ENCODE measurements around the gene CKLF. TPM values are rescaled to one million over a fixed set of nuclear protein-coding genes. Genes with fewer than 3 reads are reported as not detected.
"Not testable (repeated sequence)": the region's sequence is repeated elsewhere in the genome, so short reads cannot be mapped to it uniquely, and the experiment has no call there.

The CKLF gene
- total RNA-seq, 6 donors from 2014 or later = 18.2 to 71.7 (median 47.4) TPM

DNA sequence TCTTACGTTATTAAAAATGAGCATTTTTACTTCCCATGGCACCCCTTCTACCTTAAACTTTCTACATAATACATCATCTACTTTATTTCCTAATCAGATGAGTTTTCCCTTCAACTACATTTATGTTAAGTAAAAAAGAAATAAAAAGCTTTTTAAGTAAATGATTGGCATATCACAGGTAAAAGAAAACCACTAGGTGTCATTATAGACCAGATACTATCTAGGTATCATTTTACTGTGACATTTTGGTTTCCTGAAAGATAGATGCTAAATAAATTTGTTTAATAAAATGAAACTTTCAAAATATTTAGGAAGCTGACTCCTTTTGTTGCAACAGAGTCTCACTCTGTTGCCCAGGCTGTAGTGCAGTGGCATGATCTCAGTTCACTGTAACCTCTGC is 10.0 kb downstream of the CKLF start:
- TF ChIP-seq, protein P1, sequence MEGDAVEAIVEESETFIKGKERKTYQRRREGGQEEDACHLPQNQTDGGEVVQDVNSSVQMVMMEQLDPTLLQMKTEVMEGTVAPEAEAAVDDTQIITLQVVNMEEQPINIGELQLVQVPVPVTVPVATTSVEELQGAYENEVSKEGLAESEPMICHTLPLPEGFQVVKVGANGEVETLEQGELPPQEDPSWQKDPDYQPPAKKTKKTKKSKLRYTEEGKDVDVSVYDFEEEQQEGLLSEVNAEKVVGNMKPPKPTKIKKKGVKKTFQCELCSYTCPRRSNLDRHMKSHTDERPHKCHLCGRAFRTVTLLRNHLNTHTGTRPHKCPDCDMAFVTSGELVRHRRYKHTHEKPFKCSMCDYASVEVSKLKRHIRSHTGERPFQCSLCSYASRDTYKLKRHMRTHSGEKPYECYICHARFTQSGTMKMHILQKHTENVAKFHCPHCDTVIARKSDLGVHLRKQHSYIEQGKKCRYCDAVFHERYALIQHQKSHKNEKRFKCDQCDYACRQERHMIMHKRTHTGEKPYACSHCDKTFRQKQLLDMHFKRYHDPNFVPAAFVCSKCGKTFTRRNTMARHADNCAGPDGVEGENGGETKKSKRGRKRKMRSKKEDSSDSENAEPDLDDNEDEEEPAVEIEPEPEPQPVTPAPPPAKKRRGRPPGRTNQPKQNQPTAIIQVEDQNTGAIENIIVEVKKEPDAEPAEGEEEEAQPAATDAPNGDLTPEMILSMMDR (IDR thresholded peaks at IDR 0.05) = no peak
- no peak for TF ChIP-seq POLR2AphosphoS5 (IDR thresholded peaks at IDR 0.05)
- no peak for TF ChIP-seq POLR2A (IDR thresholded peaks at IDR 0.05)
- no peak for TF ChIP-seq EP300 (IDR thresholded peaks at IDR 0.05)
- H3K27ac ChIP-seq = no peak overlapping the region
- DNase-seq (no peak), ATAC-seq (ENCODE audit: low FRiP score in 2 of 2) (no peak)
- no peaks in the 10 kb centered on the region for H3K27me3 ChIP-seq
- peaks cover 0 to 4% (median 1%) of the 10 kb centered on the region in 4 donors for H3K4me1 ChIP-seq
- H3K4me3 ChIP-seq = no peak overlapping the region
- H3K9me3 ChIP-seq = no peaks in the 10 kb centered on the region
- 73 to 88% methylated on average over 1 of the region's 1 CpG for WGBS, 2 donors
- H3K36me3 ChIP-seq = peaks cover 0 to 80% (median 29%) of the 10 kb centered on the region in 4 donors

DNA sequence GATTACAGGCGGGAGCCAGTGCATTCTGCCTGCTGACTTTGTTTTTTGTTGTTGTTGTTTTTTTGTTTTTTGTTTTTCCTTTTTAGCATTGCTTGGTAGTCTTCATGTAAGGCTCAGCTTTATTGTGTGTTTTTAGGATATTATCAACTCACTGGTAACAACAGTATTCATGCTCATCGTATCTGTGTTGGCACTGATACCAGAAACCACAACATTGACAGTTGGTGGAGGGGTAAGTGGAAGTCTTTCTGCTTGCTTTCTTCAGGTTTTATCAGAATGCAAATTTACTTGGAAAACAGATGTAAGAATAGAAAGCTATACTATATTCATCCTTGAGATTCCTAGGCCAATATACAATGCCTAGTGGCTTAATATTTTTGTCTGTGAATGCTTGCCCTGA is 10.6 kb downstream of the CKLF start:
- DNase-seq = no peak
- peaks cover 0 to 4% (median 1%) of the 10 kb centered on the region in 4 donors for H3K4me1 ChIP-seq
- no peaks in the 10 kb centered on the region for H3K27me3 ChIP-seq
- H3K27ac ChIP-seq = peak overlapping the region in 1 of 4 donors; percentile 3
- no peak for ATAC-seq (ENCODE audit: low FRiP score in 2 of 2)
- 76 to 91% methylated on average over 2 of the region's 2 CpGs for WGBS, 2 donors
- H3K36me3 ChIP-seq = peaks cover 0 to 74% (median 29%) of the 10 kb centered on the region in 4 donors
- H3K4me3 ChIP-seq = no peak overlapping the region
- no peak for TF ChIP-seq EP300 (IDR thresholded peaks at IDR 0.05)
- H3K9me3 ChIP-seq = no peaks in the 10 kb centered on the region

DNA sequence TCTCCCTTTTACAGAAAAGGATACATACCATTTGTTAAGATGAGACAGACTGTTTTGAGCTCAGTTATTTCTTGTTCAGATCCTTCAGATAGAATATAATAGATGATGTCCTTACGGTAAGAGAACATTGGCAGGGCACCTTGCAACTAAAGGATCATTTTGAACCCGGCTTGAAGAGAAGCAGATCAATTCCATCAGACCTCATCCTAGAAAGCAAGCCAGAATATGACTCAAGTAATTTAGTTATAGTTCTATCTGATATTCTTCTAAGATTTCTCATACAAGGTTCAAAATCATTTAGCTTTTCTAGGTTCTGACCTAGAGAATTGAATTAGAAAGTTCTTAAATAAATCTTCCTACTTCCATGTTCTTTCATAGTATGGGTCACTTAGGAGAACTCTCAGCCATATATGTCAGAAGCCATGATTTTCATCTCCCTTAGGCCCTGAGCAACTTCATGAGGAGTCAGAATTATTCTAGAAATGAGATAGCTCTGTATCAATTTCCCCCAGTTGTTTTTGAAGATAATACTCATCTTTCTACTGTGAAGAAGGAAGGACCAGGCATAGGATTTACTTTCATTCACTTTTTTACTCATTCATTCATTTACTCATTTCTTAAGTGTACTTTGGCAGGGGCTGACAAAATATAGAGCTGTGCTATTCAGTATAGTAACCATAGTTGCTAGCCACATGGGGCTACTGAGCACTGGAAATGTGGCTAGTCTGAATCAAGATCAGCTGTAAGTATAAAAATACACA is 11.4 kb downstream of the CKLF start:
- no peak for TF ChIP-seq POLR2AphosphoS5 (IDR thresholded peaks at IDR 0.05)
- TF ChIP-seq POLR2A (IDR thresholded peaks at IDR 0.05) = no peak
- TF ChIP-seq, protein P1 (IDR thresholded peaks at IDR 0.05) = no peak
- TF ChIP-seq EP300 (IDR thresholded peaks at IDR 0.05) = no peak
- DNase-seq (no peak), ATAC-seq (ENCODE audit: low FRiP score in 2 of 2) (no peak)
- Histone ChIP-seq H3K27ac (peak overlapping the region in 1 of 4 donors; percentile 3), H3K4me3 (no peak overlapping the region), H3K9me3 (no peaks in the 10 kb centered on the region), H3K27me3 (no peaks in the 10 kb centered on the region), H3K4me1 (peaks cover 0 to 4% (median 1%) of the 10 kb centered on the region in 4 donors), H3K36me3 (peaks cover 0 to 67% (median 28%) of the 10 kb centered on the region in 4 donors)
- WGBS, 2 donors = 93 to 94% methylated on average over 2 of the region's 2 CpGs

- Histone ChIP-seq H3K9me3 (no peaks in the 10 kb centered on the region), H3K27ac (no peak within 1 kb of the TSS), H3K4me3 (no peak within 1 kb of the TSS), H3K4me1 (peaks cover 0 to 5% (median 2%) of the 10 kb centered on the region in 4 donors), H3K36me3 (peaks cover 0 to 50% (median 22%) of the 10 kb centered on the region in 4 donors), H3K27me3 (no peaks in the 10 kb centered on the region)
- peak in 1 of 2 donors; percentile 34 for ATAC-seq (ENCODE audit: low FRiP score in 2 of 2)
- WGBS, 2 donors = 94 to 96% methylated on average over 45 to 54 of the region's 54 CpGs
- TF ChIP-seq POLR2AphosphoS5 (IDR thresholded peaks at IDR 0.05) = no peak
- TF ChIP-seq EP300 (IDR thresholded peaks at IDR 0.05) = no peak
- TF ChIP-seq POLR2A (IDR thresholded peaks at IDR 0.05) = no peak
- TF ChIP-seq, protein P1 (IDR thresholded peaks at IDR 0.05) = no peak
- peak in 1 of 2 donors; percentile 65 for DNase-seq
Observed at GRCh38 chr16:66566051-66566901, 13.9 kb downstream of the CKLF start, which contains the start of gene CMTM1. TSS of gene CMTM1 (plus strand) at chr16:66566439. CDS start at chr16:66566514, 75 bp downstream.

DNA sequence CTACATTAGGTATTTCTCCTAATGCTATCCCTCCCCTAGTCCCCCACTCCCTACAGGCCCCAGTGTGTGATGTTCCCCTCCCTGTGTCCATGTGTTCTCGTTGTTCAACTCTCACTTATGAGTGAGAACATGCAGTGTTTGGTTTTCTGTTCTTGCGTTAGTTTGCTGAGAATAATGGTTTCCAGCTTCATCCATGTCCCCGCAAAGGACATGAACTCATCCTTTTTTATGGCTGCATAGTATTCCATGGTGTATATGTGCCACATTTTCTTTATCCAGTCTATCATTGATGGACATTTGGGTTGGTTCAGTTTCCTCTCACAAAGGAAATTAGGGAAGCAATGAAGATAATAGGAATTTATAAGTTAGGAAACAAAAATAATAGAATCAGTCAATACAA is 14.9 kb downstream of the CKLF start:
- H3K9me3 ChIP-seq; ATAC-seq (ENCODE audit: low FRiP score in 2 of 2); H3K4me1 ChIP-seq; H3K27me3 ChIP-seq; H3K27ac ChIP-seq; DNase-seq; H3K4me3 ChIP-seq: not testable (repeated sequence)
- peaks cover 0 to 42% (median 22%) of the 10 kb centered on the region in 4 donors for H3K36me3 ChIP-seq
- 93 to 98% methylated on average over 3 of the region's 3 CpGs for WGBS, 2 donors
